Upper lobe of left lung (tissue), 6 donors: ENCODE results near the gene DMXL1. TPM values are rescaled to one million over a fixed set of nuclear protein-coding genes. Genes with fewer than 3 reads are reported as not detected.
A peak's percentile ranks its signal among the peaks of the same experiment; 100 is the strongest.

Experiments used
- ATAC-seq, 2 donors: fragments of 200-7000 bp; cut with Tn5 transposase; one replicate each; pipeline ENCODE4 v1.9.1; 2022; ENCODE audit warnings: mild to moderate bottlenecking in 2 of 2, moderate library complexity in 2 of 2; ENCODE audit not compliant: low FRiP score in 2 of 2
- DNase-seq, 2 donors: peaks; one replicate each; pipeline ENCODE4 v3.0.0-alpha.2; 2019 to 2020
- H3K27ac ChIP-seq, 4 donors: fragments of 200-600 bp; sonication (generic); one replicate each; pipeline ENCODE4 v1.5.1; 2016 to 2019
- H3K27me3 ChIP-seq, 4 donors: fragments of 200-600 bp; sonication (generic); one replicate each; pipeline ENCODE4 v1.5.1; 2017 to 2019
- H3K36me3 ChIP-seq, 4 donors: fragments of 200-600 bp; sonication (generic); one replicate each; pipeline ENCODE4 v1.5.1; 2016 to 2019
- H3K4me1 ChIP-seq, 4 donors: fragments of 200-600 bp; sonication (generic); one replicate each; pipeline ENCODE4 v1.5.1; 2018 to 2019
- H3K4me3 ChIP-seq, 4 donors: fragments of 200-600 bp; sonication (generic); one replicate each; pipeline ENCODE4 v1.5.1; 2017 to 2019; ENCODE audit warnings: mild to moderate bottlenecking in 2 of 4, moderate library complexity in 1 of 4
- H3K9me3 ChIP-seq, 4 donors: fragments of 200-600 bp; sonication (generic); one replicate each; pipeline ENCODE4 v1.5.1; 2018 to 2019
- CTCF ChIP-seq, 6 experiments: fragments of 450-650 bp in 4 of 6; fragments of 200-600 bp in 2 of 6; sonication (generic) in 2 of 6; IDR thresholded peaks; one replicate each; pipeline ENCODE4 v1.5.1; 2016 to 2019; ENCODE audit warnings: antibody characterized with exemption in 6 of 6
- EP300 ChIP-seq, 4 donors: sonication (generic); formaldehyde crosslinking; IDR thresholded peaks; one replicate each; pipeline ENCODE4 v1.5.1; 2017; ENCODE audit warnings: antibody characterized with exemption in 4 of 4, control low read depth in 2 of 4
- POLR2A ChIP-seq, 4 donors: fragments of 450-650 bp; IDR thresholded peaks; one replicate each; pipeline ENCODE4 v1.5.1; 2016 to 2017; ENCODE audit warnings: antibody characterized with exemption in 4 of 4, mild to moderate bottlenecking in 2 of 4
- POLR2AphosphoS5 ChIP-seq, 2 donors: sonication (generic); formaldehyde crosslinking; IDR thresholded peaks; one replicate each; pipeline ENCODE4 v1.5.1; 2017; ENCODE audit warnings: antibody characterized with exemption in 2 of 2
- WGBS, 2 donors: methylation state at CpG; one replicate each; pipeline ENCODE4 v1.1.5; 2017 to 2018; 5-methylcytosine and 5-hydroxymethylcytosine counted together
- total RNA-seq, 6 donors: library from RNA; depleted of rRNA in 4 of 6; stranded (reverse); fragments of >200 nt in 4 of 6; gene quantifications; one replicate each; pipeline versions ENCODE4 v1.1.0 to v1.2.1, GENCODE V29; 2016 to 2021
- donor health status: DM: no; HTN: no; CAD: no; lungs with moderate emphysema.
- donor health status: DM: no; HTN: yes; CAD: no; lungs with severe emphysema.

DMXL1 gene
- total RNA-seq, 6 donors from 2014 or later = 37.7 to 102 (median 52.9) TPM

- H3K36me3 ChIP-seq = no peaks in the 10 kb centered on the region
- DNase-seq = peak; percentile 94 to 96
- peak; percentile 94 to 96 for ATAC-seq
- no peaks in the 10 kb centered on the region for H3K27me3 ChIP-seq
- TF ChIP-seq CTCF (IDR thresholded peaks at IDR 0.05) = peak in 5 of 6 experiments; percentile 23 to 73 (median 42)
- no peak for TF ChIP-seq EP300 (IDR thresholded peaks at IDR 0.05)
- H3K9me3 ChIP-seq = peaks cover 0 to 2% (median 0%) of the 10 kb centered on the region in 4 donors
- H3K27ac ChIP-seq = peak overlapping the region; percentile 83 to 95 (median 93)
- H3K4me3 ChIP-seq = peak overlapping the region; percentile 66 to 81 (median 70)
- peaks cover 5 to 45% (median 22%) of the 10 kb centered on the region in 4 donors for H3K4me1 ChIP-seq
- 3 to 7% methylated on average over 16 to 18 of the region's 18 CpGs for WGBS, 2 donors
Observed at GRCh38 chr5:119267958-119268386, 197.1 kb downstream of the DMXL1 start.

GRCh38 chr5:119268387-119269060, 197.6 kb downstream of the DMXL1 start:
- peak; percentile 99 to 100 for ATAC-seq
- Histone ChIP-seq H3K4me3 (peak overlapping the region; percentile 66 to 81 (median 70)), H3K9me3 (no peaks in the 10 kb centered on the region), H3K27me3 (no peaks in the 10 kb centered on the region), H3K4me1 (peaks cover 8 to 50% (median 27%) of the 10 kb centered on the region in 4 donors), H3K36me3 (no peaks in the 10 kb centered on the region), H3K27ac (peak overlapping the region; percentile 83 to 95 (median 93))
- peak; percentile 99 to 100 for DNase-seq
- peak in 3 of 4 donors; percentile 76 to 94 (median 83) for TF ChIP-seq POLR2A (IDR thresholded peaks at IDR 0.05)
- peak; percentile 64 to 87 for TF ChIP-seq POLR2AphosphoS5 (IDR thresholded peaks at IDR 0.05)
- peak in 1 of 6 experiments; percentile 4 for TF ChIP-seq CTCF (IDR thresholded peaks at IDR 0.05)
- TF ChIP-seq EP300 (IDR thresholded peaks at IDR 0.05) = no peak
- 0 to 1% methylated on average over 9 to 48 of the region's 65 CpGs for WGBS, 2 donors

GRCh38 chr5:119269061-119269944, 198.4 kb downstream of the DMXL1 start:
- no peaks in the 10 kb centered on the region for H3K36me3 ChIP-seq
- peak overlapping the region; percentile 66 to 81 (median 70) for H3K4me3 ChIP-seq
- 5 to 7% methylated on average over 24 of the region's 24 CpGs for WGBS, 2 donors
- no peak for TF ChIP-seq POLR2AphosphoS5 (IDR thresholded peaks at IDR 0.05)
- no peak for TF ChIP-seq POLR2A (IDR thresholded peaks at IDR 0.05)
- TF ChIP-seq CTCF (IDR thresholded peaks at IDR 0.05) = no peak
- no peak for TF ChIP-seq EP300 (IDR thresholded peaks at IDR 0.05)
- no peaks in the 10 kb centered on the region for H3K27me3 ChIP-seq
- peaks cover 13 to 58% (median 32%) of the 10 kb centered on the region in 4 donors for H3K4me1 ChIP-seq
- DNase-seq = peak; percentile 14 to 67
- ATAC-seq = peak in 1 of 2 donors; percentile 1
- no peaks in the 10 kb centered on the region for H3K9me3 ChIP-seq
- peak overlapping the region; percentile 83 to 95 (median 93) for H3K27ac ChIP-seq

- TF ChIP-seq CTCF (IDR thresholded peaks at IDR 0.05) (no peak), EP300 (IDR thresholded peaks at IDR 0.05) (no peak), POLR2A (IDR thresholded peaks at IDR 0.05) (no peak), POLR2AphosphoS5 (IDR thresholded peaks at IDR 0.05) (no peak)
- H3K4me1 ChIP-seq = peaks cover 17 to 62% (median 38%) of the 10 kb centered on the region in 4 donors
- peak overlapping the region in 2 of 4 donors; percentile 66 to 71 for H3K4me3 ChIP-seq
- ATAC-seq (no peak), DNase-seq (no peak)
- 34 to 43% methylated on average over 5 of the region's 5 CpGs for WGBS, 2 donors
- H3K27me3 ChIP-seq = no peaks in the 10 kb centered on the region
- H3K27ac ChIP-seq = peak overlapping the region in 3 of 4 donors; percentile 37 to 95 (median 93)
- no peaks in the 10 kb centered on the region for H3K36me3 ChIP-seq
- no peaks in the 10 kb centered on the region for H3K9me3 ChIP-seq
Observed at GRCh38 chr5:119270121-119270565, 199.3 kb downstream of the DMXL1 start.
